NCI-H524 (cell line): ENCODE results near the gene CD59.
"Not testable (repeated sequence)": the region's sequence is repeated elsewhere in the genome, so short reads cannot be mapped to it uniquely, and the experiment has no call there.

Experiments used
- DNase-seq, 2 experiments: peaks; one replicate each; lab custom pipeline; 2025; lab: John Stamatoyannopoulos, UW

CD59 gene

DNA sequence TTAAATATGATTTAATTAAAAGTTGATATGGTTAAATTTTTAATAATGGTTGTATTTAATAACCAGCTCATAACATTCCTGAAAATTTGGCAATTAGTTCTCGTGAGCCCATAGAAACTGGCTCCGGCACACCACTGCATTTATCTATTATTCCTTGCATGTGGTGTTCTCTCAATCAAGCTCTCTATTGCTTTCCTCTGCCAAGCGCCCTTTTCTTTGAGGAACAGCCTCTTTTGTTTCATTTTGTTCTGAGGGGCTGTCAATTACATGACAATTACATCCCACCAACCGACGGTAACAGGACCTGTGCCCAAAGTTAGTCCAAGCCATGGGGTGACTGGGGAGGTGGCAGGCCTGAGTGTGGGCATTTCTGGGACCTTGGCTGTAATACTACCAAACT is 43.7 kb downstream of the CD59 start:
- DNase-seq: no peak

DNA sequence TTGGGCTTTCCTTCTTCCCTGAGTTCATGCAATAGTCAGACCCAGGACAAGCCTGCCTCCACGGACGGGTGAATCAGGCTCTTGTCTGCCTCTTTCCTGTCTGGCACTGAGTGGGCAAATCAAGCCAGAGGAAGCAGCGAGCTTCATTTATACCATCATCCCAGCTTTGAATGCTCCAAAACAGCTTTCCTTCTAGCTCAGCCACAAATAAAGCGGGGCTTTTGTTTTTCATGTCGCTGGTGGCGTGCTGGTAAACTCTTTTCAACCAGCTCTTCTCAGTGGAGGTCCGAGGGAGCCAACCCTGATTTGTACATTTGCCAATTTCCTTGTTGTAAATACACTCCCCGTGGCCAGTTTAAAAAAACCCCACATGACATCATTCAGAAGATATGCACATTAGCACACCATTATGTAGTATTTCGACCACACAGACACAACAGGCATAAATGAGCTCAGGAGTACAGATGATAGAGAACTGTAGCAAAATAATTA is 44.2 kb downstream of the CD59 start:
- no peak for DNase-seq

DNA sequence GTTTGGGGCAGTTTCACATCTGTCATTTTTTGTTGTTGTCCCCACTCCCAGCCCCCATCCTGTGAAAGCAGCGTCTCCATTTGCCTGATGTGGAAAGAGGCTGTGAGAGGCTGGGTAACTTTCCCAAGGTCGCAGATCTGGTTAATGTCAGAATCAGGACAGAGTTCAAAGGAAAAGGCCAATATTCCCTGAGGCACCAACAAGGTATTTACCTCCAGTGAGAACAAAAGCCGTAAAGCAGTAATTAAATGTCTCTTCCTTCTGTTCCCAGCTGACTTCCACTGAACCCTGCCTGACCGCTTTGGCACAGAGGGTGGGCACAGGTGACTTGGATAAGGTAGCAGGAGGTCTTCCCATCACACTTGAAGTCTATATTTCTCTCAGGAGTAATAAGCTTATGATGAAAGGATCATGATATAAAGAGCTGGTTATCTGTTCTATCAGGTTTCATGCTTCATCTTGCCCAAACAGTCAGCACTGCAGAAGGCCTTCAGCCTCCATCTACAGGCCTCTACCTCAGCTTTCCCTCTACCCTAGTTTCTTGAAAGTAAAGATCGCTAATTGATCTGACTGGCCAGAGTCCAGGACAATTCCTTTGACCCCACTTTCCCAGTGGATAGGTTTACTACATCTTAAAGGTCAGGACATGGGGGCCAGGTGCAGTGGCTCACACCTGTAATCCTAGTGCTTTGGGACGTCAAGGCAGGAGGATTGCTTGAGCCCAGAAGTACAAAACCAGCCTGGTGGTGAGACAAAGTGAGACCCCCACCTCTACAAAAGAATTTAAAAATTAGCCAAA is 45.0 kb downstream of the CD59 start:
- no peak for DNase-seq

DNA sequence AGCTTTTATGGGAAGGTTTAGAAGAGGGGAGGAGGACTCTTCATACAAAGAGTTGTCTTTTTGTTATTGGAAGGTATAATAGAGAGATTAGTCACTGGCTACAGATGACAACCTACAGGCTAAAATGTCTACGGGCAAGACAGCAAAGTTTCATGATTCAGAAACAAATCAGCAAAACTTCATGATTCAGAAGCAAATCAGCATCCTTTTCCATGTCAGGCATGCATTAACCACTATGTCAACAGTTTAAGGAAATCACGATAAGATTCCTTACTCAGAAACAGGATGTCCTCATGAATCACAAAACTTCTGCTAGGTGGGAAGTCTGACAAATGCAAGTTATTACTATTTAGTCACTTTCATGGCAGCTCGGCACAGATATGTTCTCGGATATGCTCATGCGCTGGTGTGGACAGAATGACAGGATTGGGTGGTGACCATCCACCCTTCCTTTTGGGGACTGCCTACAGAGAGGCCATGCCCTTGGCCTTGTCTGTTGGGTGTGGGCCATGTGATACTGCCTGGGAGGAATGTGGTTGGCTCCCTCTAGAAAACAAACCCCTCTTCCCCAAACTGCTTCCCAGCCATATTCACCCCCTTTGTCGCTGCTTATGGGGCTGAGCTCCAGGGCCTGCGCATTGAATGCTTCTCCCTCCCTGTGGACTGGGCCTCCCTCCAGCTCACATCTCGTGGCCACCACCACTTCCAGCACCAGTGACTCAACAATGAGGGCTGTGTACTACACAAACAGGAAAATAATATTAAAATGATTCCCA is 45.7 kb downstream of the CD59 start:
- no peak for DNase-seq

DNA sequence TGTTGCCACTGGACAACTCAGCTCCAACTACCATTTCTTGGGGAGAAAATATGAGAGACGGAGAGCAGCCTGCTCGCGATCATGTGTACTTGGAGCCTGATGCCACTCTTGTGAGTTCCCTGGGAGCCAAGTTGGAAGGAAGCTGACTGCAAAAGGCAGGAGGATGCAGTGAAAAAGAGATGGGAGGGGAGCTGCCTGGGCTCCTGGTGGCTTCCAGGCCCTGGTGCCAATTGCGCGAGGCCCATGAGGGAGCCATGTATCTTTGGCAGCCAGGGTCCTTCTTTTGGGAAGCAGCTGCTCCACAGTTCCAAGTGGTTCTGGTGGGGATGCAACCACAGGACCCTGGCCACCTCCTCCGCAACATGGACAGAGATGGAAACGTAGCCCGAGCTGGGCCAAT is 46.7 kb downstream of the CD59 start:
- no peak for DNase-seq

DNA sequence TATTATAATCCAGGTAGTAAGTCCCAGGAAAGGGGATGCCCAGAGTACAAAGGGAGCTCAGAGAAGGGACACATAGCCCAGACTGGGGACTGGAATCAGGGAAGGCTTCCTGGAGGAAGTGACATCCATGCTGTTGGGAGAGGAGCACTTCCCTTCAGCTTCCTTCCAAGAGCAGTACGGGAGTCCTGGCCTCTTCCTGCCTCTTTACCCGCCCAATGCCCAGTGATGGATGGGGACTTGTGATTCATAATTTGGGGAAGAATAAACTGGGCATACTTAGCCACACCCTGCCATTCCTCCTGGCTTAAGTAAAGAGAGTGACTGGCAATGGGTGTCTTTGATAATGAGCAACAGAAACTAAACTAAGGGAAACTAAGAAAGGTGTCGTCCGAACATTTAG is 47.1 kb downstream of the CD59 start:
- no peak for DNase-seq

DNA sequence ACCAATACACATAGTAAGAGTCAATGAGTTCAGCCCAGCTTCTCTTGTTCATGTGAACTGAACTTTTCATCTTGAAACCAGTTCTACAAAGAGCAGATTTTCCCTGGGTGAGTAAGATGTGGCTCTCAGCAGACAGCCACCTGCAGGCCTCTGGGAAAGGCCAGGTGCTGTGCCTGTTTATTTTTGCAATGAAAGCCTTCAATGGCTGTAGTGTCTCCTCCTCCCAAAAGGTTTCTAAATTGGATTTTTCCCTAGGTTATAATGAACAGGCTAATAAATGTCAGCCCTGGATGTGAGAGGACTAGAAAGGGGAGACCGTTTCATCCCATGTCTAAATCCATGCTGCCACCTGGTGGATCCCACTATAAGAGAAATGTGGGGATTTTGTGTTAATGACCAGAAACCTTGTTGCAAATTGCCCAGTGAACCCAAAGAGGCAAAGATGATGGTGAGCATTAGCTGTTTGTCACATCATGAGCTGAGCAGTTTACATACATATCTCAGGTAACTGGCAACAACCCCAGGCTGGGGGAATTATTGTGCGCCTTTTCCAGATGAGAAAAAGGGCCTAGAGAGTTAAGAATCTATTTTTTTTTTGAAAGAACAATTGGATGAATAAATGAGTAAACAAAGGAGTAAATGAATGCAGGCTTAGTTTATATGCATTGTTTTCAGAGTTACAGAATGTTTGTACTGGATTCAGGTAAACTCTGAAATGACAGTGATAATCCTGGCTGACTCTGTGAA is 48.3 kb downstream of the CD59 start:
- DNase-seq: peak; percentile 37 to 67

DNA sequence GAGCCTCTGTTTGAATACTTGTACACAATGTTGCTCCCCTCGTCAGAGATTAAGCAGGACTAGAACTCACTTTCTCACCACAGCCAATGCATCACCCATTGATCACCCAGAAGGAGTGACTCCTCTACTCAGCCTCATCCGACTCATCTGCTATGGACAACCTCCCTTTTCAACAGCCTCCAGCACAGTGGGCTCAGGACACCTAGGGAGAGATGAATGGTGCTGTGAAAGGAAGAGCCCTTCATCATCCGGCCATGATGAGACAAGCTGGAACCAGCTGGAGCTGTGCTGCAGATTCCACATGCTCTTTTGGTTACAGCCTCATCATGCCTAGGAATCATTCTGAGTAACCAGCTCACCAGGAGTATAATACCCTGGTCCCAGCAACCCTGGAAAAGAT is 51.1 kb downstream of the CD59 start:
- no peak for DNase-seq

DNA sequence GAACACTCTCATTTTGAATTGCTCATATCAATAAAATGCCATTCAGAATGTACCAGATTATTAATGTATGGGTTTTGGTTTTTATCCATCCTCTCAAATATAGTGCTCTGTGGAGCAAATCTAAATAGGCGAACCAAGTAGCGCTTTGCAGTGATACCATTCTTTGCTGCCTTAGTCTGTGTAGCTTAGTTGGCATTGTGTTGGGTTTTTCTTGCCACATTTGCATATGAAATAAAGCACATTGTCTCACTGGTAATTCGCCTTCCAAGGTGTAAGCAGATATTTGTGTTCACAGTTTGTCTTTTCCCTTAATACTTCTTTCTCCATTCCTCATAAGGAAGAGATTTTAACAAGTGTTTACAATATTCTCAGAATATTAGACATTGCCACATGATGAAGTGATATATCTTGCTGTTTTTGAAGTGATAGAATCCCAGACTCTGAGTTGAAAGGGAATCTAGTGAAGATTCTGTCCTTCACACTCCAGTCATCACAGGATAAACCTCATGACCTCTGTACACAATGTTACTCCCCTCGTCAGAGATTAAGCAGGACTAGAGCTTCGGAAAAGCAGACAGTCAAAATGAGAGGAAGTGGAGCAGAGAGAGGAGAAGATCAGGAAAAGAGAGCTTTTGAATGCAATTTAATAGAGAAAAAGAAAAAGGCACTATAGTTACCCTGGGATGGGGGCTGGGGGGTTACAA is 52.1 kb downstream of the CD59 start:
- no peak for DNase-seq

DNA sequence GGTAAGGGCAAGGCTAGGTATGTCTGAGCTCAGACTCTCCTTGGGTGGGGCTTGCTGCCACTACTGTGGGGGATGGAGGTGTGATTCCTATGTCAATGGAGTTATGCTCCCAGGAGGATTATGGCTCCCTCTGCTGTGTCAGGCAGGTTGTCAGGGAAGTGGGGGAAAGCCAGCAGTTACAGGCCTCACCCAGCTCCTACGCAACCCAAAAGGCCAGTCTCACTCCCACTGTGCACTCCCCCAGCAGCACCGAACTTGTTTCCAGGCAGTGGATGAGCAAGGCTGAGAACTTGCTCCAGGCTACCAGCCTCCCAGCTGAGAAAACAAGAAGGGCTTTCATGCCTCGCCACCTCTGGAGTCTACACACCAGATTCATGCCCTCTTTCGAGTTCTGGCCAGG is 53.8 kb downstream of the CD59 start:
- DNase-seq: peak in 1 of 2 experiments; percentile 9

DNA sequence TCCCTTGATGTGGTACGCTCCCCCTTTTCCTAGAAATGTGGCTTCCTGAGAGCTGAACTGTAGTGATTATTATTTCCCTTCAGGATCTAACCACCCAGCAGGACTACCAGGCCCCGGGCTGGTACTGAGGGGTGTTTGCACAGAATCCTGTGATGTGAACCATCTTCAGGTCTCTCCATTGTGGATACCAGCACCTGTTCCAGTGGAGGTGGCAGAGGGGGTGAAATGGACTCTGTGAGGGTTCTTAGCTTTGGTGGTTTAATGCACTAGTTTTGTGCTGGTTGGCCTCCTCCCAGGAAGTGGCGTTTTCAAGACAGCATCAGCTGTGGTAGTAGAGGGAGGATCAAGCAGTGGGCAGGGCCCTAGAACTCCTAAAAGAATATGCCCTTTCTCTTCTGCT is 54.2 kb downstream of the CD59 start:
- DNase-seq: no peak

DNA sequence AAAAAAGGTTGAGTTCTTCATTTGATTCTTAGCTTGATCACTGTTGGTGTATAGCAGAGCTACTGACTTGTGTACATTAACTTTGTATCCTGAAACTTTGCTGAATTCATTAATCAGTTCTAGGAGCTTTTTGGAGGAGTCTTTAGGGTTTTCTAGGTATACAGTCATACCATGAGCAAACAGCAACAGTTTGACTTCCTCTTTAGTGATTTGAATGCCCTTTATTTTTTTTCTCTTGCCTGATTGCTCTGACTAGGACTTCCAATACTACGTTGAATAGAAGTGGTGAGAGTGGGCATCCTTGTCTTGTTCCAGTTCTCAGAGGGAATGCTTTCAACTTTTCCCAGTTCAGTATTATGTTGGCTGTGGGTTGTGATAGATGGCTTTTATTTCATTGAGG is 57.6 kb downstream of the CD59 start:
- not testable (repeated sequence) for DNase-seq

DNA sequence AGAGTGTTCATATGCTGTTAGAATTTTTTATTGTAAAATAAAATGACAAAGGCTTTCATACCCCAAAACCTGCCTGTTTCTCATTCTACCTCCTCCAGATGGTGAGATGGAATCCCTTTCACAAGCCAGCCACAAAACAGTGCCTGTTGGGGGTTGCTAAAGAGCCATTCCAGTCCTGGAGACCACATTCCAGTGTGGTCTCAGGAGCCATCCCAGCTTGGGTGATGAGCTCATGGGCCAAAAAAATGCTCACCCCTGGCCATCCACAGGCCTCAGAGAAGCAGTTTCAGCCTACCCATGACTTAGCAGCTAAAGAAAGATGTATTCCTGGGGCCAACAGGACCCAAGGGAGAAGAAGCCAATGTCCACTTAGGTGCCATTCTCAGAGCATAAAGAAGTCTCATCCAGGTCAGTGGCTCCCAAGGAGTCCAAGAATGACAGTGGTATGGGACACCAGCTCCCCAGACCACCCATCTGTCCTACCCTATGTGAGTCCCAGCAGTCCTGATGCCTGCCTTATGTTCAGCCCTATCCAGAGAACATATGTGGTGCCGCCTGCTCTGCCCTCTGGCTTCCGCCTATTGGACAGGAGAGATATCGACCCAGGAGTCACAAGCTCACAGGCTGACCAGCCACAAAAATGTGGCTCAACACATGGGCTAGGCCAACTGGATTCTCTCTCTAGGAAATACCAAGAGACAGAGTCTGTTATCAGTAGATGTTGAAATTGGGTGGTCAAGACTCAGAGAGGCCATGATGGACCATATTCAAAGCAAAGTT is 62.0 kb downstream of the CD59 start:
- DNase-seq: no peak

DNA sequence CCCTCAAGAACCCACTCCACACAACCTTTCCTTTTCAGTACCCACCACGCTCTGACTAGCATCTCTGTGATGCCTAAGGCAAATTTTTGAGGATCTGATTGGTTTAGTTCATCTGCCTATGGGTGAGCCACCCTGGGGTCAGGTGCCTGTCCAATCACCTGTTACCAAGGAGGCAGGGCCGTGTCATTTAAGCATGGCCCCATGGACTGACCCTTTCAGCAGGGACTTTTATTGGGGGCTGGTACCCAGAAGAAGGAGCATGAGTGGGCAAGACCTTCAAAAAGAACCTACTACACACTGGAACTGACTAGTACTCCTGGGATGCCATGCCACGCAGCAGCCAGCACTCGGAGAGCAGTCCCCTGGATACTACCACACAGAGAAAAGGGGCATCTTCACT is 64.0 kb downstream of the CD59 start:
- no peak for DNase-seq

DNA sequence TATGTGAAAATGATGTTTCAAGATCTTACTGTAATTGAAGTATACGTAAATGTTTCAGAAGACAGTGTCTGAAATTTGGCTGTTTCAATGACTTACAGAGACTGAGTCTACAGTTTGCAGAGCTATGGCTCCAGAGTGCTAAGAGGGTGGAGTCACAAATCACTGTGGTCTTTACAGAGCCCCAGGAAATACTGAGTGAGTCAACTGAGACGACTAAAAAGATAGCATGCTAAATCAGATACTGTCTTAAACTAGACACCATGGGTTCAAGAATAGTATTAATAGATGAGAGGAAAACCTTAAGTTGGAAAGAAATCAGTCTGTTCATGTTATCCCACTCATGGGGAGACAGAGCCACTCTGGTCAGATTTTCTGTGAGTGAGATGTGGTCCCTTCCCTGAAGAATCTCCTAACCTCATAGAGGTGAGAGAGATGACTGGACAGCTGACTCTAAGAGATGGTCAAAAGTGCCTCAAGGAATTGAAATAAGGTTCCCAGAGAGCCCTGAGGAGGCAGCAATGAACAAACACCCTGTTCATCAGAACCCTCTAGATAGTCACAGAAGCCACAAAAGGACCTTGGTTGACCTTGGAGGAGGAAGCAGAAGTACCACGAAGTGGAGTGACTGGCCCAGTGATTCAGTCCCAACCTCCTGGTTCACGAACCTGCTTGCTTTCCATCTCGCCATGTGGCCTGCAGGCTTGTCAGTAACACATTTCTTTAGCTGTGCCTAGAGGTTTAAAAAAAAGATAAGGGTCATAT is 65.8 kb downstream of the CD59 start:
- no peak for DNase-seq

DNA sequence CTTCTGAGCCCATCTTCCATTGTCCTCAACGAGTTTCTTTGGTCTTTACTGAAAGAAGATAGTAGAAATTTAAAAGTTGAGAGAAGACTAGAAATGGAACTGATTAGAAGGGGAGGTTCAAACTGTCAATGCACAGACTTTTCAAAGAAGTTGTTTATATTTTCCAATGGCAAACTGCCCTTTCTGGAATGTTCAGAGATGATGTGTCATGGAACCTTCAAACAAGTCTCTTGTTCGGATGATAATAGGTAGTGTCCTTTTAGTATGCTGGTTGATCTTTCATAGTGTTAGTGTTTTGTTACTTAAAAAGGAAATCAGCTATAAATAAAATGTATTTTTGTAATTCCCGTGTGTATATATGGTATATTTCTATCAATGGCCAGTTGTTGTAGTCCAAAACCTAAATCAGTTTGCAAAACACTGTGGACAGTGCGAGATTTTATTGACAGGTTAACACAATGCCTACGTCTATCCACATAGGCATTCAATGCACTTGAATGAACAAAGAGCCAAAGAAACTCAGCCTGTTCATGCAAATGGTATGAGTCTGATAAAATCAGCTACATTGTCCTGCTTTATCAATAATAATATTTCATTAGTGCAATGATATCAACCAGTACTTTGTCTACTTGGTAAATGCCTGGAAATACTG is 66.5 kb downstream of the CD59 start:
- no peak for DNase-seq

DNA sequence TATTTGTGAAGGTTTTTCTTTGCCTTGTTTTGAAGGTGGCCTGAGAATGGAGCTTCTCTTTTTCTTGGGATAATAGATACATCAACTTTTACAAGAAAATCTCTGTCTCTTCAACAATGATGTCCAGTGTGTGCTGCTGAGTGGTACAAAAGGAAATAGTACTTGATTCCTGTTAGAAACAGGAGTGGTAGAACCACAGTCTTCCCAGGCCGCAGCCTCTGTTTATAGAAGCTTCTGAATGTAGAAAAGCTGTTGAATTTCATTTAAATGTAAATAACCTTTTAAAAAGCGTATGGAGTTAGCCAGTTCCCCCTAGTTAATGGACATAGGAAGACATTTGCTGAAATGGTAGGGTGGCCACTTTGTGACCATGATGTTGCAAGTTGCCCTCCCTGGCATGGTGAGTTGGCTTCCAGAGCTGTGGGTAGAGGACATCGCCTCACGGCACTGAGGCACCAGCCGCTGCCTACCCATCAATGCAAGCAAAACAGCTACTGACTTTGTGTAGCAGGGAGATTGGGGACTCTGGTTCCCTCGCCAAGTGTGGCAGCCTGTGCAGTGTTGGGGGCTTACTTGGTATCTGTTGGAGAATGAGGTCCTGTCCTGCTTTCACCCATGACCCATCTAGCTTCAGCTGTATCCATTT is 67.1 kb downstream of the CD59 start:
- no peak for DNase-seq

DNA sequence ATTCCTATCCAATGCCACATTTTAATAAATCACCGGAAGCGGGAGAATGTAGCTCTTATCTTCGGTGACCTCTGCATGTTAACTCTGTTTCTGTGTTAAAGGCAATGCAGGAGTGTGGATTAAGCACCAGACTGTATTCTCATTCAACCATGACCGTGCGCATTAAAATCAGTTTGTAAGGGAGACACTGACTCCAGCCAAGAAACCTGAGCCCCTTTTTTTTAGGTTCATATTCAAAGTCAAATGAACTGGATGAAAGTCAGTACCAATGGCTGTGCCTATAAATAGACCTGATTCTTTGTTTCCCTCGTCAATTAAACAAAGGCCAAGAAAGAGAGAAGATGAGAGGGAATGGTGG is 67.8 kb downstream of the CD59 start:
- peak in 1 of 2 experiments; percentile 64 for DNase-seq

DNA sequence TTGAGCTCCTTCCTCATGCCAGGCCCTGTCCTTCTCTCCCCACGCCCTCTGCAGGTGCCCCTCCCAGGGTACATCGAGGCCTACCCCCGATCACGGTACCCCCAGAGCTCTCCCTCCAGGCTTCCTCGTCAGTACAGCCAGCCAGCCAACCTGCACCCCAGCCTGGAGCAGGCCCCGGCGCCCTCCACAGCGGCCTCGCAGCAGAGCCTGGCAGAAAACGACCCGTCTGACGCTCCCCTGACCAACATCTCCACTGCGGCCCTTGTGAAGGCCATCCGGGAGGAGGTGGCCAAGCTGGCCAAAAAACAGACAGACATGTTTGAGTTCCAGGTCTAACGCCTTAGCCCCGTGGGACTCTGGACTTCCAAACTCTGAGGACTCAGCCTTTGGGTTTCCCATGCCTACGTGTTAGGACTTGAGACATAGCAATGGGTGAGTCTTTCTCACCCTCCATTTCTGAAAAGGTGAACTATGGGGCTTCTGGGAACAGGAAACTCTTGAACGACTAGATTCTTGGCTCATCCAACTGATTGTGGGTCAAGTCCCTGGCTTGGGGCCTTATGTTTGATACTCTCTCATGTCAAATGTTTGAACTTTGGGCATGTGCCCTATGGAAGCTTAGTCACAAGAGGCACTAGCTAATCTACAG is 68.3 kb downstream of the CD59 start:
- no peak for DNase-seq
